Activated B cell treated with CpG ODN at 0.5 μM for 24 hours (primary cell): ENCODE measurements around the gene SHISA9. TPM values are rescaled to one million over a fixed set of nuclear protein-coding genes. Genes with fewer than 3 reads are reported as not detected.

Source experiments
- ATAC-seq: fragments of 200-7000 bp; cut with Tn5 transposase; one replicate; pipeline ENCODE4 v1.10.0; 2021; ENCODE audit warnings: low read depth, mild to moderate bottlenecking, moderate library complexity
- CTCF ChIA-PET: fragments of 350-600 bp; sonication (Branson Sonifier 250); formaldehyde crosslinking; loops from one replicate; lab custom pipeline; 2021; ENCODE audit warnings: antibody characterized with exemption; lab: Charles Lee
- POLR2A ChIA-PET: fragments of 350-600 bp; sonication (Branson Sonifier 250); formaldehyde crosslinking; loops from one replicate; lab custom pipeline; 2021; ENCODE audit warnings: antibody characterized with exemption; lab: Charles Lee
- DNase-seq: peaks from one replicate; pipeline ENCODE4 v3.0.0; 2022
- H3K27ac Mint-ChIP-seq: one replicate; pipeline ENCODE4 v1.8.0; 2020; ENCODE audit warnings: mixed read lengths
- H3K27me3 Mint-ChIP-seq: one replicate; pipeline ENCODE4 v1.8.0; 2021; ENCODE audit warnings: mixed read lengths
- H3K36me3 Mint-ChIP-seq: one replicate; pipeline ENCODE4 v1.8.0; 2021; ENCODE audit warnings: low read depth, mixed read lengths
- H3K4me1 Mint-ChIP-seq: one replicate; pipeline ENCODE4 v1.8.0; 2021; ENCODE audit warnings: mixed read lengths
- H3K4me3 Mint-ChIP-seq: one replicate; pipeline ENCODE4 v1.8.0; 2020; ENCODE audit warnings: mild to moderate bottlenecking, mixed read lengths
- H3K9me3 Mint-ChIP-seq: one replicate; pipeline ENCODE4 v1.8.0; 2020; ENCODE audit warnings: mixed read lengths
- CTCF ChIP-seq: fragments of 200-600 bp; IDR thresholded peaks from one replicate; pipeline ENCODE4 v1.8.0; 2022; ENCODE audit warnings: antibody characterized with exemption, mild to moderate bottlenecking
- intact Hi-C: fragments of 100-400 bp; cut with micrococcal nuclease; formaldehyde crosslinking; loops from one replicate; pipeline ENCODE4 v1.15.1; 2024
- total RNA-seq: library from RNA; stranded (reverse); gene quantifications from 2 replicates; pipeline ENCODE4 v1.2.3, GENCODE V29; 2022

SHISA9 gene
- total RNA-seq, 1 donor from 2014 or later: 0.07 TPM

GRCh38 chr16:12925026-12925800, 23.8 kb downstream of the SHISA9 start:
- Mint-ChIP-seq H3K4me3 (no peak overlapping the region), H3K27ac (no peak overlapping the region)
- no peak for TF ChIP-seq CTCF

GRCh38 chr16:12927591-12927990, 26.2 kb downstream of the SHISA9 start:
- CTCF ChIA-PET: no interaction called here

More at GRCh38 chr16:12925026-12925800, 23.8 kb downstream of the SHISA9 start:
- Mint-ChIP-seq H3K27me3 (peaks cover 25% of the 10 kb centered on the region), H3K9me3 (peaks cover 7% of the 10 kb centered on the region), H3K4me1 (no peaks in the 10 kb centered on the region), H3K36me3 (no peaks in the 10 kb centered on the region)
- DNase-seq (no peak), ATAC-seq (no peak)
- CTCF ChIA-PET: no interaction called here
- intact Hi-C loops: no loop called here
- POLR2A ChIA-PET: no interaction called here

GRCh38 chr16:12930881-12931280, 29.5 kb downstream of the SHISA9 start:
- Mint-ChIP-seq H3K27me3 (peaks cover 26% of the 10 kb centered on the region), H3K27ac (no peak overlapping the region), H3K4me3 (no peak overlapping the region), H3K36me3 (no peaks in the 10 kb centered on the region), H3K9me3 (peaks cover 7% of the 10 kb centered on the region), H3K4me1 (no peaks in the 10 kb centered on the region)
- ATAC-seq (no peak), DNase-seq (no peak)
- CTCF ChIA-PET: no interaction called here
- POLR2A ChIA-PET: no interaction called here
- no peak for TF ChIP-seq CTCF
- intact Hi-C loops: no loop called here

More at GRCh38 chr16:12927591-12927990, 26.2 kb downstream of the SHISA9 start:
- ATAC-seq (no peak), DNase-seq (no peak)
- POLR2A ChIA-PET: no interaction called here
- Mint-ChIP-seq H3K4me1 (no peaks in the 10 kb centered on the region), H3K4me3 (no peak overlapping the region), H3K27me3 (peaks cover 34% of the 10 kb centered on the region), H3K27ac (no peak overlapping the region), H3K9me3 (peaks cover 7% of the 10 kb centered on the region), H3K36me3 (no peaks in the 10 kb centered on the region)
- intact Hi-C loops: no loop called here
- no peak for TF ChIP-seq CTCF

- no peak for DNase-seq
- Mint-ChIP-seq H3K9me3 (no peaks in the 10 kb centered on the region), H3K4me3 (no peak overlapping the region), H3K27me3 (peaks cover 9% of the 10 kb centered on the region), H3K36me3 (no peaks in the 10 kb centered on the region), H3K27ac (no peak overlapping the region), H3K4me1 (no peaks in the 10 kb centered on the region)
- intact Hi-C loops: no loop called here
- ChIA-PET POLR2A (no interaction called here), CTCF (no interaction called here)
- ATAC-seq: no peak
- no peak for TF ChIP-seq CTCF
Measured at GRCh38 chr16:12936391-12936790, 35.0 kb downstream of the SHISA9 start.

- no peak for ATAC-seq
- intact Hi-C loops: no loop called here
- Mint-ChIP-seq H3K27me3 (peaks cover 4% of the 10 kb centered on the region), H3K9me3 (no peaks in the 10 kb centered on the region), H3K4me1 (no peaks in the 10 kb centered on the region), H3K27ac (no peak overlapping the region), H3K36me3 (no peaks in the 10 kb centered on the region), H3K4me3 (no peak overlapping the region)
- ChIA-PET POLR2A (no interaction called here), CTCF (no interaction called here)
- DNase-seq: no peak
- no peak for TF ChIP-seq CTCF
Measured at GRCh38 chr16:12941896-12942295, 40.5 kb downstream of the SHISA9 start.
